Measurements from ENCODE around the gene FBXO42. TPM values are rescaled to one million over a fixed set of nuclear protein-coding genes. Genes with fewer than 3 reads are reported as not detected.

Gene FBXO42
- total and polyA plus RNA-seq, 2 donors (not counting 3 experiments of a cell fraction or from before 2014, with no cell fraction given) = 16.3 to 20.4 TPM

DNA sequence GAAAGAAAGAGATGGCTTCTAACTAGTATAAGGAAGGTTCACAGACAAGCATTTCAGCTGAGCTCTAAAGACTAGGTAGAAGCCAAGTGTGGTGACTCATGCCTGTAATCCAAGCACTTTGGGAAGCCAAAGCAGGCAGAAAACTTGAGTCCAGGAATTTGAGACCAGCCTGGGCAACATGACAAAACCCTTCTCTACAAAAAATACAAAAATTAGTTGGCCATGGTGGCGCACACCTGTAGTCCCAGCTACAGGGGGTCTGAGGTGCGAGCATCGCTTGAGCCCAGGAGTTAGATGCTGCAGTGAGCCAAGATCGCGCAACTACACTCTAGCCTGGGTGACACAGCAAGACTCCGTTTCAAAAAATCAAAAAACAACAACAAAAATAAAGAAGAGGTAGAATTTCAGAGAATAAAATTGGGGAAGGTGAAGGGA lies 27.8 kb downstream of the FBXO42 start:
- DNase-seq (ENCODE audit: low read depth, low spot score) = peak; percentile 53
- no TSS peak for BruUV-seq (replicated peaks)
- Histone ChIP-seq H4K20me1 (replicated peaks; ENCODE audit: control insufficient read depth, extremely low read depth, insufficient read depth, low read length) (no peaks in the 10 kb centered on the region), H3K27ac (ENCODE audit: insufficient read depth, low read depth, low read length) (no peak overlapping the region), H3K9me1 (replicated peaks; ENCODE audit: control insufficient read depth, extremely low read depth, insufficient read depth, low read length) (no peaks in the 10 kb centered on the region), H3K36me3 (ENCODE audit: control insufficient read depth in 2 of 2, extremely low read depth in 1 of 2, insufficient read depth in 2 of 2, low read length in 2 of 2) (no peaks in the 10 kb centered on the region), H3K9ac (replicated peaks; ENCODE audit: extremely low read depth, insufficient read depth, low read length) (no peak overlapping the region), H3K4me3 (replicated peaks in 1 of 3; ENCODE audit: insufficient read depth in 1 of 3, low read depth in 1 of 3, low read length in 3 of 3) (no peak overlapping the region), H3K79me2 (ENCODE audit: control insufficient read depth, insufficient read depth, low read length) (peaks cover 36% of the 10 kb centered on the region), H3K27me3 (ENCODE audit: control insufficient read depth in 2 of 2, insufficient read depth in 2 of 2, low read length in 2 of 2) (no peaks in the 10 kb centered on the region), H3K4me2 (ENCODE audit: insufficient read depth, low read length) (no peak overlapping the region), H2AFZ (ENCODE audit: low read depth, low read length) (no peak overlapping the region), H3K4me1 (ENCODE audit: control insufficient read depth, extremely low read depth, insufficient read depth, low read length) (peaks cover 3% of the 10 kb centered on the region), H3K9me3 (replicated peaks; ENCODE audit: control insufficient read depth, insufficient read depth, low read length) (no peaks in the 10 kb centered on the region)
- TF ChIP-seq FOS (IDR thresholded peaks at IDR 0.05; ENCODE audit: borderline replicate concordance, insufficient read depth, low read length) = peak; percentile 72
- no peak for TF ChIP-seq EZH2 (IDR thresholded peaks at IDR 0.05; ENCODE audit: borderline replicate concordance, low read depth, low read length, severe bottlenecking)
- intact Hi-C loops (cut with micrococcal nuclease) (no loop called here), dilution Hi-C loops (cut with MboI; ENCODE audit: extremely low pct_ligation_motif_present, low sequenced_read_pairs) (no loop called here)
- peak; percentile 64 for FAIRE-seq
- ChIA-PET POLR2A (no interaction called here), CTCF (interaction anchor here (0.8 to 1.7 kb wide), 3 partner anchors 11 to 75 kb away, joined by 3 to 6 read pairs (median 3); no protein-coding TSS in a partner anchor)

DNA sequence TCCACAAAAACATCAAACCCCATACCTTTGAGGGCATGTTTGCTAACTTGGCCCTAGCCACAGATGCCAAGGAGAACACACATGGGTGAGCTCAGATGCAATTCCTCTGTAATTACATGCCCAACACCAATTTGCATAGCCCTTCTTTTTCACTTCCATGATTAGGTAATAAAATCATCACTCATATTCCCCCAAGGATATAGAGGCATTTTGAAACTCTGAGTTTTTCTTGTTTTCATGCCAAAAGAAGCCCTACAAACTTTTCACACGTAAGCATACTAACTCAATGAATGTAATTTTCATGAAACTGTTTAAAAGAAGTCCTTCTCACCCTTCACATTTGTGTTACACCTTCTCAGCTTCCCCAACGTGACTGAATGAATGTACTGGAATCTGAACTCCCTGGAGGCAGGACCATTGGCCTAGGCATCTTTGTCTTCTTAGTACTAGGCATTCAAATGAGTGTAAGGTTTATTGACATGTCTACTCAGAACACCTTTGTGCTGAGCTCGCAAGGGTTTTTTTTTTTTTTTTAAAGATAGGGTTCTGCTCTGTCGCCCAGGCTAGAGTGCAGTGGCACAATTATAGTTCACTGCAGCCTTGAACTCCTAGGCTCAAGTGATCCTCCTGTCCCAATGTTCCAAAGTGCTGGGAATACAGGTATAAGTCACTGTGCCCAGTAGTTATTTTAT lies 31.0 kb downstream of the FBXO42 start:
- TF ChIP-seq, protein P1, sequence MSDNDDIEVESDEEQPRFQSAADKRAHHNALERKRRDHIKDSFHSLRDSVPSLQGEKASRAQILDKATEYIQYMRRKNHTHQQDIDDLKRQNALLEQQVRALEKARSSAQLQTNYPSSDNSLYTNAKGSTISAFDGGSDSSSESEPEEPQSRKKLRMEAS (IDR thresholded peaks at IDR 0.05; ENCODE audit: insufficient read depth, insufficient read length) = no peak
- TF ChIP-seq JUN (IDR thresholded peaks at IDR 0.05; ENCODE audit: borderline replicate concordance, insufficient read depth, insufficient read length, low read depth) (no peak), POLR2A (IDR thresholded peaks at IDR 0.05; ENCODE audit: low read depth, low read length) (no peak), FOS (IDR thresholded peaks at IDR 0.05; ENCODE audit: borderline replicate concordance, insufficient read depth, low read length) (no peak), MYC (IDR thresholded peaks at IDR 0.05; ENCODE audit: low read depth, low read length) (no peak), GATA2 (IDR thresholded peaks at IDR 0.05; ENCODE audit: insufficient read depth, insufficient read length, low read depth, low read length) (no peak), EZH2 (IDR thresholded peaks at IDR 0.05; ENCODE audit: borderline replicate concordance, low read depth, low read length, severe bottlenecking) (no peak), POLR2AphosphoS5 (IDR thresholded peaks at IDR 0.05; ENCODE audit: insufficient read depth, low read depth, low read length) (no peak)
- TF ChIP-seq, protein P2, sequence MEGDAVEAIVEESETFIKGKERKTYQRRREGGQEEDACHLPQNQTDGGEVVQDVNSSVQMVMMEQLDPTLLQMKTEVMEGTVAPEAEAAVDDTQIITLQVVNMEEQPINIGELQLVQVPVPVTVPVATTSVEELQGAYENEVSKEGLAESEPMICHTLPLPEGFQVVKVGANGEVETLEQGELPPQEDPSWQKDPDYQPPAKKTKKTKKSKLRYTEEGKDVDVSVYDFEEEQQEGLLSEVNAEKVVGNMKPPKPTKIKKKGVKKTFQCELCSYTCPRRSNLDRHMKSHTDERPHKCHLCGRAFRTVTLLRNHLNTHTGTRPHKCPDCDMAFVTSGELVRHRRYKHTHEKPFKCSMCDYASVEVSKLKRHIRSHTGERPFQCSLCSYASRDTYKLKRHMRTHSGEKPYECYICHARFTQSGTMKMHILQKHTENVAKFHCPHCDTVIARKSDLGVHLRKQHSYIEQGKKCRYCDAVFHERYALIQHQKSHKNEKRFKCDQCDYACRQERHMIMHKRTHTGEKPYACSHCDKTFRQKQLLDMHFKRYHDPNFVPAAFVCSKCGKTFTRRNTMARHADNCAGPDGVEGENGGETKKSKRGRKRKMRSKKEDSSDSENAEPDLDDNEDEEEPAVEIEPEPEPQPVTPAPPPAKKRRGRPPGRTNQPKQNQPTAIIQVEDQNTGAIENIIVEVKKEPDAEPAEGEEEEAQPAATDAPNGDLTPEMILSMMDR (IDR thresholded peaks at IDR 0.05; ENCODE audit: extremely low read depth in 1 of 2, insufficient read depth in 1 of 2, low read depth in 1 of 2, low read length in 2 of 2) = no peak
- POLR2A ChIA-PET = no interaction called here
- DNase-seq (ENCODE audit: low read depth, low spot score) (no peak), FAIRE-seq (no peak)
- H3K4me1 ChIP-seq (ENCODE audit: control insufficient read depth, extremely low read depth, insufficient read depth, low read length) = peaks cover 3% of the 10 kb centered on the region
- no peaks in the 10 kb centered on the region for H3K9me3 ChIP-seq (replicated peaks; ENCODE audit: control insufficient read depth, insufficient read depth, low read length)
- H3K4me3 ChIP-seq (replicated peaks in 1 of 3; ENCODE audit: insufficient read depth in 1 of 3, low read depth in 1 of 3, low read length in 3 of 3) = no peak overlapping the region
- intact Hi-C loops (cut with micrococcal nuclease) = no loop called here
- CTCF ChIA-PET = no interaction called here
- H3K4me2 ChIP-seq (ENCODE audit: insufficient read depth, low read length) = no peak overlapping the region
- no peaks in the 10 kb centered on the region for H4K20me1 ChIP-seq (replicated peaks; ENCODE audit: control insufficient read depth, extremely low read depth, insufficient read depth, low read length)
- no peak overlapping the region for H3K9ac ChIP-seq (replicated peaks; ENCODE audit: extremely low read depth, insufficient read depth, low read length)
- dilution Hi-C loops (cut with MboI; ENCODE audit: extremely low pct_ligation_motif_present, low sequenced_read_pairs) = no loop called here
- no peak overlapping the region for H3K27ac ChIP-seq (ENCODE audit: insufficient read depth, low read depth, low read length)
- no peaks in the 10 kb centered on the region for H3K36me3 ChIP-seq (ENCODE audit: control insufficient read depth in 2 of 2, extremely low read depth in 1 of 2, insufficient read depth in 2 of 2, low read length in 2 of 2)
- no peak overlapping the region for H2AFZ ChIP-seq (ENCODE audit: low read depth, low read length)
- H3K27me3 ChIP-seq (ENCODE audit: control insufficient read depth in 2 of 2, insufficient read depth in 2 of 2, low read length in 2 of 2) = no peaks in the 10 kb centered on the region
- no TSS peak for BruUV-seq (replicated peaks)
- no peaks in the 10 kb centered on the region for H3K9me1 ChIP-seq (replicated peaks; ENCODE audit: control insufficient read depth, extremely low read depth, insufficient read depth, low read length)
- peaks cover 45% of the 10 kb centered on the region for H3K79me2 ChIP-seq (ENCODE audit: control insufficient read depth, insufficient read depth, low read length)

All from endothelial cell of umbilical vein (primary cell).